ENCODE results near the gene LAMB1.

The LAMB1 gene

GRCh38 chr7:107877731-107878382 lies 125.1 kb downstream of the LAMB1 start:
- DNase-seq (ENCODE audit: low read depth in 2 of 2), result no peak

GRCh38 chr7:107876916-107877315 lies 126.0 kb downstream of the LAMB1 start:
- DNase-seq (ENCODE audit: low read depth in 2 of 2), result no peak

- no peak for DNase-seq (ENCODE audit: low read depth in 2 of 2)
Observed at GRCh38 chr7:107874605-107875446, 128.1 kb downstream of the LAMB1 start.

- no peak for DNase-seq (ENCODE audit: low read depth in 2 of 2)
Observed at GRCh38 chr7:107874111-107874510, 128.8 kb downstream of the LAMB1 start.

Measured in stimulated activated CD4-positive, alpha-beta T cell treated with anti-CD3 and anti-CD28 coated beads, Interleukin-1b, Interleukin-23, amount 100 ng/mL, for 1 hour (primary cell).